Upper lobe of right lung (tissue), 1 donor: ENCODE data around the gene DAAM2. TPM values are rescaled to one million over a fixed set of nuclear protein-coding genes. Genes with fewer than 3 reads are reported as not detected.

Experiments used
- ATAC-seq: fragments of 200-7000 bp; cut with Tn5 transposase; one replicate; pipeline ENCODE4 v1.9.1; 2020; ENCODE audit warnings: mild to moderate bottlenecking, moderate library complexity
- DNase-seq: peaks from one replicate; pipeline ENCODE4 v3.0.0-alpha.2; 2020
- H3K27ac ChIP-seq: fragments of 200-600 bp; one replicate; pipeline ENCODE4 v1.8.0; 2022
- H3K27me3 ChIP-seq: fragments of 200-600 bp; one replicate; pipeline ENCODE4 v1.8.0; 2022; ENCODE audit warnings: mild to moderate bottlenecking
- H3K36me3 ChIP-seq: fragments of 200-600 bp; one replicate; pipeline ENCODE4 v1.8.0; 2022
- H3K4me1 ChIP-seq: fragments of 200-600 bp; one replicate; pipeline ENCODE4 v1.8.0; 2022
- H3K4me3 ChIP-seq: fragments of 200-600 bp; one replicate; pipeline ENCODE4 v1.8.0; 2022; ENCODE audit warnings: mild to moderate bottlenecking
- H3K9me3 ChIP-seq: fragments of 200-600 bp; one replicate; pipeline ENCODE4 v1.8.0; 2022
- intact Hi-C: fragments of 100-400 bp; cut with DNase I; formaldehyde crosslinking; loops from one replicate; pipeline ENCODE4 v1.11.0; 2022
- total RNA-seq: library from RNA; stranded (reverse); fragmentation: NEBNext Ultra II Directional; extraction: Animal tissue kit (Norgen Biotek cat#: 25700); gene quantifications from one replicate; pipeline ENCODE4 v1.2.1, GENCODE V29; 2021
- TF ChIP-seq, protein P1 (sequence below): fragments of 200-600 bp; IDR thresholded peaks from one replicate; pipeline ENCODE4 v1.8.0; 2022; ENCODE audit warnings: antibody characterized with exemption
- donor health status: DM: no; HTN: yes; CAD: no; lungs with severe emphysema.

Gene DAAM2
- total RNA-seq, 1 donor from 2014 or later, result 34.6 TPM

- no peak for DNase-seq
- H3K27me3 ChIP-seq, result no peaks in the 10 kb centered on the region
- no peak overlapping the region for H3K4me3 ChIP-seq
- intact Hi-C loops, result no loop called here
- H3K4me1 ChIP-seq, result peaks cover 30% of the 10 kb centered on the region
- TF ChIP-seq, protein P1, sequence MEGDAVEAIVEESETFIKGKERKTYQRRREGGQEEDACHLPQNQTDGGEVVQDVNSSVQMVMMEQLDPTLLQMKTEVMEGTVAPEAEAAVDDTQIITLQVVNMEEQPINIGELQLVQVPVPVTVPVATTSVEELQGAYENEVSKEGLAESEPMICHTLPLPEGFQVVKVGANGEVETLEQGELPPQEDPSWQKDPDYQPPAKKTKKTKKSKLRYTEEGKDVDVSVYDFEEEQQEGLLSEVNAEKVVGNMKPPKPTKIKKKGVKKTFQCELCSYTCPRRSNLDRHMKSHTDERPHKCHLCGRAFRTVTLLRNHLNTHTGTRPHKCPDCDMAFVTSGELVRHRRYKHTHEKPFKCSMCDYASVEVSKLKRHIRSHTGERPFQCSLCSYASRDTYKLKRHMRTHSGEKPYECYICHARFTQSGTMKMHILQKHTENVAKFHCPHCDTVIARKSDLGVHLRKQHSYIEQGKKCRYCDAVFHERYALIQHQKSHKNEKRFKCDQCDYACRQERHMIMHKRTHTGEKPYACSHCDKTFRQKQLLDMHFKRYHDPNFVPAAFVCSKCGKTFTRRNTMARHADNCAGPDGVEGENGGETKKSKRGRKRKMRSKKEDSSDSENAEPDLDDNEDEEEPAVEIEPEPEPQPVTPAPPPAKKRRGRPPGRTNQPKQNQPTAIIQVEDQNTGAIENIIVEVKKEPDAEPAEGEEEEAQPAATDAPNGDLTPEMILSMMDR, result no peak
- no peak for ATAC-seq
- H3K27ac ChIP-seq, result no peak overlapping the region
- H3K9me3 ChIP-seq, result no peaks in the 10 kb centered on the region
- H3K36me3 ChIP-seq, result peaks cover 28% of the 10 kb centered on the region
Measured at GRCh38 chr6:39925931-39926290, 133.7 kb downstream of the DAAM2 start.

DNA sequence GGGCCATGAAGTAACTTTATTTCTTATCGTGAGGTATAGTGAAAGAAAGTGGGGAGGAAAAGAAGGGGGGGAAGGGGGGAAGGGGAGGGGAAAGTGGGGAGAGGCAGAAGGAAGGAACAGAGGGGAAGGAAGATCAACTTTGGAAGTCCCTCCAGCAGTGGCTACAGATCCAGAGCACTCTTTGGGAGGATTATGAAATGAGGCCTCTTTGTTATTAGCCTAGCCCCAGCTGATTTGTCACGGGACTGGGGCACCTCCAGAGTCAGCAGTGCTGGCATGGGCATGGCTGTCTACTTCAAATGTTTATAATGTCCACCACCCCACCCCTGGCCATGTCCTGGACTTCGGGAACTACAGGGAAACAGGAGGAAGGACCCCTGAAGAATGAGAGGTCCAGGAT is 134.5 kb downstream of the DAAM2 start:
- Histone ChIP-seq H3K4me1 (peaks cover 31% of the 10 kb centered on the region), H3K36me3 (peaks cover 28% of the 10 kb centered on the region)
- no peak for ATAC-seq

GRCh38 chr6:39927159-39927558 is 135.0 kb downstream of the DAAM2 start:
- Histone ChIP-seq H3K27me3 (no peaks in the 10 kb centered on the region), H3K4me3 (no peak overlapping the region), H3K36me3 (peaks cover 24% of the 10 kb centered on the region), H3K27ac (peak overlapping the region; percentile 30), H3K9me3 (no peaks in the 10 kb centered on the region), H3K4me1 (peaks cover 31% of the 10 kb centered on the region)
- peak; percentile 38 for ATAC-seq
- TF ChIP-seq, protein P1, result no peak
- intact Hi-C loops, result no loop called here
- DNase-seq, result no peak

More for the DNA sequence above, 134.5 kb downstream of the DAAM2 start:
- intact Hi-C loops, result no loop called here
- TF ChIP-seq, protein P1, result no peak
- Histone ChIP-seq H3K27ac (peak overlapping the region; percentile 30), H3K4me3 (no peak overlapping the region), H3K27me3 (no peaks in the 10 kb centered on the region), H3K9me3 (no peaks in the 10 kb centered on the region)
- DNase-seq, result no peak

DNA sequence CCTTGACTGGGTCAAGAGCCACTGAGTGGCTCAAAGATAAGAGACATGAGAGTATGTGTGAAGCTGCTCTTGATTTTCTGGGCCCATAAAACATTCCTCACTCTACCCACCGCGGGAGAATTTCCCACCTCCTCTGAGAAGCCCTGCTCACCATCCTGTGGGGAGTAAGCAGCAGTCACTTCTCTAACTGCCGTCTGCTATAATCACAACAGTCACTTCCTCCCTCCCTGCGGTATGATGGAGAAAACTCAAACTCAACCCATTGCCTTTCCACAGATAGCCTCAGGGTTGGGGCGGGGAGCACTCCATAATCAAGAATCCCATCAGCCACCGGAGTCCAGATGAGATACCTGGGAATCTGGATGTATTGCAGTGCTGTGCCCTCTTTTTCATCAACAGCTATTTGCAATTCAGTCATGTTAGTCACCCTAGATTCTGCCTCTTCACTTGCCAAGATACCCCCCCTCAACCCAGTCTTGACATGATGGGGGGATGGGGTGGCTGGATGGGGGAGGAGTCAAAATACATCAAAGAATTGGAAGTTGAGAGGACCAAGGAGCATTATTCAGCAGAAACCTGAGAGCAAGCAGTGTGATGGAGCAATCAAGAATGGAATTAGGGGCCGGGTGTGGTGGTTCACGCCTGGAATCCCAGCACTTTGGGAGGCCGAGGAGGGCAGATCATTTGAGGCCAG is 137.0 kb downstream of the DAAM2 start:
- TF ChIP-seq, protein P1, result no peak
- H3K27me3 ChIP-seq, result no peaks in the 10 kb centered on the region
- H3K9me3 ChIP-seq, result no peaks in the 10 kb centered on the region
- H3K36me3 ChIP-seq, result peaks cover 17% of the 10 kb centered on the region
- no peak overlapping the region for H3K27ac ChIP-seq
- no peak overlapping the region for H3K4me3 ChIP-seq
- H3K4me1 ChIP-seq, result peaks cover 31% of the 10 kb centered on the region
- ATAC-seq (no peak), DNase-seq (no peak)
- intact Hi-C loops, result no loop called here

GRCh38 chr6:39929733-39930461 is 137.7 kb downstream of the DAAM2 start:
- DNase-seq, result no peak
- Histone ChIP-seq H3K27ac (peak overlapping the region; percentile 49), H3K36me3 (peaks cover 10% of the 10 kb centered on the region), H3K4me1 (peaks cover 33% of the 10 kb centered on the region), H3K9me3 (no peaks in the 10 kb centered on the region), H3K4me3 (no peak overlapping the region), H3K27me3 (no peaks in the 10 kb centered on the region)
- TF ChIP-seq, protein P1, result no peak
- intact Hi-C loops, result no loop called here
- no peak for ATAC-seq
